HL-60 (cell line): ENCODE results near the gene AHDC1.
"Not testable (repeated sequence)": the region's sequence is repeated elsewhere in the genome, so short reads cannot be mapped to it uniquely, and the experiment has no call there.

Experiments used
- DNase-seq, 2 experiments: peaks; one replicate each; pipeline ENCODE4 v3.0.0-alpha.2; 2010 to 2020; ENCODE audit warnings: low read depth in 1 of 2, low spot score in 1 of 2
- H3K27ac ChIP-seq: fragments of 250-450 bp; sonication (Bioruptor Pico); replicated peaks from 2 replicates; pipeline ENCODE4 v1.5.1; 2020; ENCODE audit warnings: mild to moderate bottlenecking, moderate library complexity
- H3K27me3 ChIP-seq: fragments of 250-450 bp; sonication (Bioruptor Pico); 2 replicates; pipeline ENCODE4 v1.5.1; 2021; ENCODE audit warnings: mild to moderate bottlenecking, moderate library complexity; ENCODE audit not compliant: insufficient read depth, poor library complexity, severe bottlenecking
- H3K4me3 ChIP-seq: replicated peaks from 2 replicates; pipeline ENCODE4 v1.5.1; 2011; ENCODE audit warnings: mild to moderate bottlenecking, control low read depth, low read length; ENCODE audit not compliant: insufficient read depth
- GABPA ChIP-seq: IDR thresholded peaks from 2 replicates; pipeline ENCODE4 v1.6.1; 2012; ENCODE audit warnings: low read depth
- POLR2AphosphoS5 ChIP-seq: IDR thresholded peaks from 2 replicates; pipeline ENCODE4 v1.6.1; 2012; ENCODE audit warnings: low read depth
- SPI1 ChIP-seq: IDR thresholded peaks from 2 replicates; pipeline ENCODE4 v1.6.1; 2012; ENCODE audit warnings: low read depth, mild to moderate bottlenecking, borderline replicate concordance
- TF ChIP-seq, protein P1 (sequence below): IDR thresholded peaks from one replicate; pipeline ENCODE4 v1.5.1; 2011; ENCODE audit warnings: low read length, control low read depth, inconsistent platforms; ENCODE audit not compliant: insufficient read depth
- TF ChIP-seq, protein P2 (sequence below): IDR thresholded peaks from 2 replicates; pipeline ENCODE4 v1.6.1; 2012; ENCODE audit warnings: low read depth; ENCODE audit not compliant: insufficient replicate concordance

The AHDC1 gene

DNA sequence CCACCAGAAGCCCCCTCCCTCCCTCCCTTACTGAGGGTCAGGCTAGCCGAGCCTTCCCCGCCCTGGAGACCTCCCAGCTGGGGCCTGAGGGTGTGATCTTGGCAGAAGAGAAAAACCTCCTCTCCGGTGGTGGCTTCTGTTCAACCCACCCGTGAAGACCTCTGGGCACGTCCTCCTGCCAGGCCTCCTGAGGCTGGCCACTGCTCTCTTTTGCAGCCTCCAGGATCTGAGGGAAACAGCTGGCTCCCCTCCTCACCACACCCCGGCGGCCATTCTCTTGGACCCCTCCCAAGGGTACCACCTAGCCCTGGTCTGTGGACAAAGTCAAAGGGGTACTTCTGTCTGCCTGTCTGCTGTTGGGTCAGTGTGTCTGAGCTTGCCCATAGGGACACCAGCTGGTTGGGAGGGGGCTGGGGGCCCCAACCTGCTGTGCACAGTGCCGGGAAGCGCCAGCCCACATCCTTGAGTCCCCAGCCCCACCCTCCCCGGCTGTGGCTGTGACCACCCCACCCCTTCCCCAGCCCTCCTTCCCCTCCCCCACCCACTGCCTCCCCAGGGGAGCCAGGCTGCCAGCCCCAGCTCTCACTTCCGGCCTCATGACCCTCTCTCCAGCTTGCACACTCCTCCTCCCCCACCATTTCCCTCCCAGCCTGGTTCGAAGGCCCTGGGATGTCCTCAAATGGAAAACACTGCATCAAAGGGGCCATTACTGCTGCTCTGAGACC, 48.1 kb downstream of the AHDC1 start:
- peak; percentile 27 to 30 for DNase-seq

DNA sequence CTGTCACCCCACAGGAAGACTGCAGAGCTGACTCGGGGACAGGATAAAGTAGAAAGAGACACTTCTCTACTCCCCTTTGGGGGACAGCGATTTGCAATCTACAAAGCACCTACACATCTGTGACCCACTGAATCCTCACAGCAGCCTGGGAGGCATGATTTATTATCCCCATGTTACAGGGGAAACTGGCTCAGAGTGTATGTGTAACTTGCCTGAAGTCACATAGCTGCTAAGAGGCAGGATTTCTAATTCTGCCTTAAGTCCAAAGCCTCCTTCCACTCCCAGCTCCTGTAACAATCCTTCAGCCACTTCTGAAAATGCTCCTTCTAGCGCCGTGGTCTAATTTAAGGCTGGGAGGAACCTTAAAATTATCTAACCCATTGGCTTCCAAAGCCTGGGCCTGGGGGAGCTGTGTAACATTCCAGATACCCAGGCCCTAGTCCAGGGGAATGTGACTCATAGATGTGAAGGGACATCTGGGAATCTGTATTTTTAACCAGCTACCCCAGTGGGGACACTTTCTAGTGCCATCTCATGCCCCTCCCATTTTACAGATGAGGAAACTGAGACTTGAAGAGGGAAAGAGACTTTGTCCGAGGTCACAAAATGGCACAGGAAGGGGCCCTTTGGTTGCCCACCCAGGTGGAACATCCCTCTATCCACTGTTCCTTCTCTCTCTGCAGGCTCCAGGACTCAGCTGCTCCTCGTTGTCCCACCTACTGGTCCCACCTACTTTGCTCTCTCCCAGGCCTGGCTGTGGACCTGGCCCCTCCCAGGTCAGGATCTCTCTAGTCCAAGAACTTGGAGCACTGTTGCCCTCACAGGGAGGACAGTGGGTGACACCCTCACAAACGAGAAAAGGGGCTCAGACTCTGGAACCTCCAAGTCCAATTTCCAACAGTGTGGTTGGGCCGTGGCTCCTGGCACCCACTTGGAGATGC, 48.9 kb downstream of the AHDC1 start:
- Histone ChIP-seq H3K4me3 (no peak overlapping the region), H3K27me3 (no peaks in the 10 kb centered on the region), H3K27ac (no peak overlapping the region)
- DNase-seq = no peak
- TF ChIP-seq, protein P1, sequence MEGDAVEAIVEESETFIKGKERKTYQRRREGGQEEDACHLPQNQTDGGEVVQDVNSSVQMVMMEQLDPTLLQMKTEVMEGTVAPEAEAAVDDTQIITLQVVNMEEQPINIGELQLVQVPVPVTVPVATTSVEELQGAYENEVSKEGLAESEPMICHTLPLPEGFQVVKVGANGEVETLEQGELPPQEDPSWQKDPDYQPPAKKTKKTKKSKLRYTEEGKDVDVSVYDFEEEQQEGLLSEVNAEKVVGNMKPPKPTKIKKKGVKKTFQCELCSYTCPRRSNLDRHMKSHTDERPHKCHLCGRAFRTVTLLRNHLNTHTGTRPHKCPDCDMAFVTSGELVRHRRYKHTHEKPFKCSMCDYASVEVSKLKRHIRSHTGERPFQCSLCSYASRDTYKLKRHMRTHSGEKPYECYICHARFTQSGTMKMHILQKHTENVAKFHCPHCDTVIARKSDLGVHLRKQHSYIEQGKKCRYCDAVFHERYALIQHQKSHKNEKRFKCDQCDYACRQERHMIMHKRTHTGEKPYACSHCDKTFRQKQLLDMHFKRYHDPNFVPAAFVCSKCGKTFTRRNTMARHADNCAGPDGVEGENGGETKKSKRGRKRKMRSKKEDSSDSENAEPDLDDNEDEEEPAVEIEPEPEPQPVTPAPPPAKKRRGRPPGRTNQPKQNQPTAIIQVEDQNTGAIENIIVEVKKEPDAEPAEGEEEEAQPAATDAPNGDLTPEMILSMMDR = no peak
- no peak for TF ChIP-seq POLR2AphosphoS5
- TF ChIP-seq, protein P2, sequence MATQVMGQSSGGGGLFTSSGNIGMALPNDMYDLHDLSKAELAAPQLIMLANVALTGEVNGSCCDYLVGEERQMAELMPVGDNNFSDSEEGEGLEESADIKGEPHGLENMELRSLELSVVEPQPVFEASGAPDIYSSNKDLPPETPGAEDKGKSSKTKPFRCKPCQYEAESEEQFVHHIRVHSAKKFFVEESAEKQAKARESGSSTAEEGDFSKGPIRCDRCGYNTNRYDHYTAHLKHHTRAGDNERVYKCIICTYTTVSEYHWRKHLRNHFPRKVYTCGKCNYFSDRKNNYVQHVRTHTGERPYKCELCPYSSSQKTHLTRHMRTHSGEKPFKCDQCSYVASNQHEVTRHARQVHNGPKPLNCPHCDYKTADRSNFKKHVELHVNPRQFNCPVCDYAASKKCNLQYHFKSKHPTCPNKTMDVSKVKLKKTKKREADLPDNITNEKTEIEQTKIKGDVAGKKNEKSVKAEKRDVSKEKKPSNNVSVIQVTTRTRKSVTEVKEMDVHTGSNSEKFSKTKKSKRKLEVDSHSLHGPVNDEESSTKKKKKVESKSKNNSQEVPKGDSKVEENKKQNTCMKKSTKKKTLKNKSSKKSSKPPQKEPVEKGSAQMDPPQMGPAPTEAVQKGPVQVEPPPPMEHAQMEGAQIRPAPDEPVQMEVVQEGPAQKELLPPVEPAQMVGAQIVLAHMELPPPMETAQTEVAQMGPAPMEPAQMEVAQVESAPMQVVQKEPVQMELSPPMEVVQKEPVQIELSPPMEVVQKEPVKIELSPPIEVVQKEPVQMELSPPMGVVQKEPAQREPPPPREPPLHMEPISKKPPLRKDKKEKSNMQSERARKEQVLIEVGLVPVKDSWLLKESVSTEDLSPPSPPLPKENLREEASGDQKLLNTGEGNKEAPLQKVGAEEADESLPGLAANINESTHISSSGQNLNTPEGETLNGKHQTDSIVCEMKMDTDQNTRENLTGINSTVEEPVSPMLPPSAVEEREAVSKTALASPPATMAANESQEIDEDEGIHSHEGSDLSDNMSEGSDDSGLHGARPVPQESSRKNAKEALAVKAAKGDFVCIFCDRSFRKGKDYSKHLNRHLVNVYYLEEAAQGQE = no peak

More for the DNA sequence above, 48.1 kb downstream of the AHDC1 start:
- Histone ChIP-seq H3K4me3 (no peak overlapping the region), H3K27ac (no peak overlapping the region), H3K27me3 (no peaks in the 10 kb centered on the region)
- TF ChIP-seq POLR2AphosphoS5 (no peak), SPI1 (no peak), GABPA (no peak)
- TF ChIP-seq, protein P1 = no peak
- TF ChIP-seq, protein P2 = no peak

DNA sequence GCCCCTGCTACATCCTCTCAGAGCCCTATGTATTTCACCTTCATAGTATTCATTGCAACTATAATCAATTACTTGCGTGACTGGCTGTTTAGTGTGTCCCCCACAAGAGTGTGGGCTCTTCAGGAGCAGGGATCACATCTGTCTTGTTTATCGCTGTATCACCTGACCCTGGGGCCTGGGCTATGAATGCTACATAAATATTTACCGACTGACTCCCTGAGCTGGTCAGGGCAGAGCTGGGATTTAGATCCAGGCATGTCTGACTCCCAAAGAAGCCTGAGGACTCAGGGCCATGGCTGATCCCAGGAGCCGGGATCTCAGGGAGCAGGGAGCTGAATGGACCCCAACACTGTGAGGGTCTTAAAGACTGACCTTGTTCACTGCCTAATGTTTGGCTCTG, 49.7 kb downstream of the AHDC1 start:
- DNase-seq = no peak
- Histone ChIP-seq H3K27me3 (no peaks in the 10 kb centered on the region), H3K4me3 (no peak overlapping the region), H3K27ac (no peak overlapping the region)
- TF ChIP-seq SPI1 = no peak
- no peak for TF ChIP-seq POLR2AphosphoS5
- TF ChIP-seq, protein P1 = no peak
- TF ChIP-seq GABPA = no peak
- TF ChIP-seq, protein P2 = no peak

DNA sequence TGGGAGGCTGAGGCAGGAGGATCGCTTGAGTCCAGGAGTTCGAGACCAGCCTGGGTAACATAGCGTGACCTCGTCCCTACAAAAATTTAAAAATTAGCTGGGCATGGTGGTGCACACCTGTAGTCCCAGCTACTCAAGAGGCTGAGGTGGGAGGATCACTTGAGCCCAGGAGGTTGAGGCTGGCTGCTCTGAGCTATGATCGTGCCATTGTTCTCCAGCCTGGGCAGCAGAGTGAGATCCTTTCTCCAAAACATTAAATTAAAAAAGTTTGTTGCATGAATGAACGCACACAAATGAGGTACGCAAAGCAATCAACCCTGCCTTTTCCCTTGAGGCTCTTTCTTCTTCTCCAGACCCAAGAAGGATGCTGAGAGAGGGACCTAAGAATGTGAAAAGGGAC, 50.1 kb downstream of the AHDC1 start:
- not testable (repeated sequence) for DNase-seq, H3K4me3 ChIP-seq, H3K27me3 ChIP-seq, H3K27ac ChIP-seq
